Measurements from ENCODE around the gene MACROD2.

The MACROD2 gene

DNA sequence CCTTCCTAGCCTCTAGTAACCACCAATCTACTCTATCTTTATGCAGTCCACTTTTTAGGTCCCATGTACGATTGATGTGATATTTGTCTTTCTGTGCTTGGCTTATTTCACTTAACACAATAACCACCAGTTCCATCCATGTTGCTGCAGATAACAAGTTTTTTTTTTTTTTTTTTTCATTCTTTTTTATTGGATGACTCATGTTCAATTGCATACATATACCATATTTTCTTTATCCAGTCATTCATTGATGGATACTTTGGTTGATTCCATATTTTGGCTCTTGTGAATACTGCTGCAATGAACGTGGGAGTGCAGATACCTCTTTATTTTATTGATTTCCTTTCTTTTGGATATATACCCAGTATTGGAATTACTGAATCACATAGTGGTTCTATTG is 942.5 kb downstream of the MACROD2 start:
- no peaks in the 10 kb centered on the region for H3K36me3 Mint-ChIP-seq (ENCODE audit: low read depth)
- H3K4me3 Mint-ChIP-seq: no peak overlapping the region
- H3K27ac Mint-ChIP-seq: no peak overlapping the region
- peaks cover 44% of the 10 kb centered on the region for H3K9me3 Mint-ChIP-seq
- no peak for DNase-seq (ENCODE audit: low spot score)
- H3K4me1 Mint-ChIP-seq (ENCODE audit: low read depth): no peaks in the 10 kb centered on the region
- H3K27me3 Mint-ChIP-seq (ENCODE audit: low read depth): no peaks in the 10 kb centered on the region

DNA sequence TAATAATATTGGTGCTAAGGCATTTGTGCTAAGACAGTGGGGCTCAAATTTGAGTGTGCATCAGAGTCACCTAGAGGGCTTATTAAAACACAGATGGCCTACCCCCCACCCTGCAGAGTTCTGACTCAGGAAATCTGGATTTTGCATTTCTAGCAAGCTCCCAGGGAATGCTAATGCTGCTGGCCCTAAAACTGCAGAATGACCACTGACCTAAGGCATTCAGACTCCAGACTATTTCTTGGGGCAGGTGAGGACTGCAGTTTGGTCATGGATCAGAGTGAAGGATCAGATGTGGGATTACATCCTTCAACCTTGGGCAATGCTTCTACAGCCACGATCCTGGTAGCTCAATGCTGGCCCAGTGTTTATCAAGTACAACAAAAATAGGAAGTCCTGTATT is 952.2 kb downstream of the MACROD2 start:
- H3K4me3 Mint-ChIP-seq: no peak overlapping the region
- DNase-seq (ENCODE audit: low spot score): no peak

DNA sequence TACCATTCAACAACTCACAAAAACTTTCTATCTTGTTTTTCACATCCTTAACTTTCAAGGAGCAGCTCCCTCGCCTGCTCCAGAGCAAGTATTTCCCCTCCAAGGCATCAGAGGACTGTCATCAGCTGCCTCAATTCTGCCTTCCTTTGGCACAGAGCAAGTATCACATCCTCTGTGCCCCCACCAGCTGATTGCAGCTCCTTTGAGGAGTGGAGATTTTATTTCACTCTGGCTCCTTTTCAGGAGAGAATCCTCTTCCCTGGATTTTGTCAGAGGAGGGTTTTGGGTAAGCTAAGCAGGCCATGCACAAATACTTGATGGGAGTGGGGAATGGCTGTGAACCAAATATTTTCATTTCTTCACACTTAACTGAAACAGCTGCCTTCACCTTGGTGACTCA is 952.6 kb downstream of the MACROD2 start:
- H3K4me1 Mint-ChIP-seq (ENCODE audit: low read depth): no peaks in the 10 kb centered on the region
- no peak overlapping the region for H3K27ac Mint-ChIP-seq
- H3K9me3 Mint-ChIP-seq: peaks cover 9% of the 10 kb centered on the region
- DNase-seq (ENCODE audit: low spot score): no peak
- no peak overlapping the region for H3K4me3 Mint-ChIP-seq
- no peaks in the 10 kb centered on the region for H3K36me3 Mint-ChIP-seq (ENCODE audit: low read depth)
- no peaks in the 10 kb centered on the region for H3K27me3 Mint-ChIP-seq (ENCODE audit: low read depth)

More for the DNA sequence above, 952.2 kb downstream of the MACROD2 start:
- no peaks in the 10 kb centered on the region for H3K4me1 Mint-ChIP-seq (ENCODE audit: low read depth)
- H3K27me3 Mint-ChIP-seq (ENCODE audit: low read depth): no peaks in the 10 kb centered on the region
- H3K36me3 Mint-ChIP-seq (ENCODE audit: low read depth): no peaks in the 10 kb centered on the region
- no peak overlapping the region for H3K27ac Mint-ChIP-seq
- H3K9me3 Mint-ChIP-seq: peaks cover 13% of the 10 kb centered on the region

DNA sequence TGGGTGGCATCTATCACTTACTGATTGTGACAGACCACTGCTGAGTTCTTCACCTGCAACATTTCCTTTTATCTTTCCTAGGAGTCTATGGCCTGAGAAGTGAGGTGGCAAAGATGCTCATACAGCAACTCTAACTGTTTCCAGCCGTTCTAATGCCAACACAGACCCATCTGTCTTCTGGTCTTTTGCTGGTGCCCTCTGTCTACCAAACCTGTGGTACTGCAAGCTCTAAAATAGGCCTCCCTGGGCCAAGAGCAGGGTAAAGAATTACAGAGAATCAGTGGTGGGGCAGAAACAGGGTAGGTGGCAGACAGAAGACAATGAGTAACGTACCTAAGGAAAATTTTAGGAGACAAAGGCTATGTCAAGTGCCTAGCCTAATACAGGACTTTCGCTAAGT is 953.1 kb downstream of the MACROD2 start:
- no peak for DNase-seq (ENCODE audit: low spot score)
- no peaks in the 10 kb centered on the region for H3K4me1 Mint-ChIP-seq (ENCODE audit: low read depth)
- no peak overlapping the region for H3K4me3 Mint-ChIP-seq
- no peak overlapping the region for H3K27ac Mint-ChIP-seq
- H3K27me3 Mint-ChIP-seq (ENCODE audit: low read depth): no peaks in the 10 kb centered on the region
- H3K9me3 Mint-ChIP-seq: peaks cover 7% of the 10 kb centered on the region
- H3K36me3 Mint-ChIP-seq (ENCODE audit: low read depth): no peaks in the 10 kb centered on the region

DNA sequence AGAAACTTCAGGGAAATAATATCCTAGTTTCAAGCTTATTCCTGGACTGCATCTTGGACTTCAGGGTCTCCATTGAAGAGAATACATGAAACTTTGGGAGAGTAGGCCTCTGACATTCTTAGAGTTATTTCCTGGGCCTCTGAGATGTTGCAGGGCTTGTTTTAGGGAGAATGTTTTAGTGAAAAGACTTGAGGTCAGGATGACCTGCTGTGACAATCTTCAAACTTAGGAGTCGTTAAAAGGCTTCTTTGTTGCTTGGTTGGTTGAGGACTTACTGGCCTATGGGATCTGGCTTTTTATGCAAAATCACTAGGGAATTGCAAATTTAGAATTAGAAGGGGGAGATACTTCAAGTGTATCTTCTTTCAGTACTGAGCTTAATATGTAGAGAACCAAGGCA is 955.3 kb downstream of the MACROD2 start:
- Mint-ChIP-seq H3K9me3 (no peaks in the 10 kb centered on the region), H3K36me3 (ENCODE audit: low read depth) (no peaks in the 10 kb centered on the region), H3K27me3 (ENCODE audit: low read depth) (no peaks in the 10 kb centered on the region), H3K4me3 (no peak overlapping the region), H3K4me1 (ENCODE audit: low read depth) (no peaks in the 10 kb centered on the region), H3K27ac (no peak overlapping the region)
- no peak for DNase-seq (ENCODE audit: low spot score)

DNA sequence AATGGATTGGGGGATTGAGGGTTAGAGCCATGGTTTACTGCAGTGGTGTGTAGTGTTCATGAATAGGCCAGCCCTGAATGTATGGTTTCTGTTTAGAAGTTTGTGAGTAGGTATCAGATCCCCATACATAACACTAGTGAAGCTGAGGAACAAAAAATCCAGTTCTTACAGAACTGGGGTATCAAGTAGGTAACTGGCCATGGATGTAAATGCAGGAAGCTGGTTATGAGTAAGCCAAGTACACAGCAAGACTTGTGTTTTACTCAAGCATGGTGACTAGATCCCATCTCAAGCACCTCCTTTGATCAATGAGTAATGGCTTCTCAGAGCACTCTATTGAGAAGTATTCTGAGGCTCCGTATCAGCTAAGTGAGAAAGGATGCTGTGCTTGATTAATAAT is 955.8 kb downstream of the MACROD2 start:
- H3K27ac Mint-ChIP-seq: no peak overlapping the region
- H3K27me3 Mint-ChIP-seq (ENCODE audit: low read depth): no peaks in the 10 kb centered on the region
- no peaks in the 10 kb centered on the region for H3K36me3 Mint-ChIP-seq (ENCODE audit: low read depth)
- no peaks in the 10 kb centered on the region for H3K4me1 Mint-ChIP-seq (ENCODE audit: low read depth)
- no peak overlapping the region for H3K4me3 Mint-ChIP-seq
- no peak for DNase-seq (ENCODE audit: low spot score)
- H3K9me3 Mint-ChIP-seq: no peaks in the 10 kb centered on the region

DNA sequence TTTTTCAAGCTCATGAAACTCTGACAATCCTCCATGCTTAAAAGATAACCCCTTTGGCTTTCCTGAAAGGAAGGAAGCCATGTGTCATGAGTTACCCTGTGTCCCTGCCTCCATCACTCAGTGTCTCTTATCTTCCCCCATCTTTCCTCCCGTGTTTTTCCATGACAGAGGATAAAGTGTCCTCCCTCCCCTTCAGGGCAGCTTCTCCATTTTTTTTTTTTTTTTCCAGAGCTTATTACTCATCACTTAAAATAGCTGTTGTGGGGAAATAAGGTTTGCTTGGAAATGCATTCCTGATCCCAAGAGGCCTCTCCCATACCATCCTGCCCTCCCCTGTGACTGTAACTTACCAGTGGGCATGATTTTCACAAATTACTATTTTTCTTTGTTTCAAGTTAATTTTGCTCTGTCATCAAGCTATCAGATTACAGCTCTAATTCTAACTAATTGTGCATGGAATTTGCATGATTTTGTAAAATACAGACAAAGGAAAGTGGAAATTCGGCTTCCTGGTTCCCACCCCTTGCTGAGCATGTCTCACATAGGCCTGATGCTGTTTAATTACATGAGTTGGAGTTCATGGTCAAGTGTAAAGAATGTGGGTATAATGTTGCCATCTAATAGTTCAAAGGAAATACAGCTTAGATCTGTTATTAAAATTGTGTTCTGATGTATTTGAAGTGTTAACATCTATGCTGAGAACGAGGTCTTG is 956.5 kb downstream of the MACROD2 start:
- Mint-ChIP-seq H3K4me1 (ENCODE audit: low read depth) (no peaks in the 10 kb centered on the region), H3K36me3 (ENCODE audit: low read depth) (no peaks in the 10 kb centered on the region), H3K4me3 (no peak overlapping the region), H3K27ac (no peak overlapping the region), H3K27me3 (ENCODE audit: low read depth) (no peaks in the 10 kb centered on the region), H3K9me3 (no peaks in the 10 kb centered on the region)
- no peak for DNase-seq (ENCODE audit: low spot score)

DNA sequence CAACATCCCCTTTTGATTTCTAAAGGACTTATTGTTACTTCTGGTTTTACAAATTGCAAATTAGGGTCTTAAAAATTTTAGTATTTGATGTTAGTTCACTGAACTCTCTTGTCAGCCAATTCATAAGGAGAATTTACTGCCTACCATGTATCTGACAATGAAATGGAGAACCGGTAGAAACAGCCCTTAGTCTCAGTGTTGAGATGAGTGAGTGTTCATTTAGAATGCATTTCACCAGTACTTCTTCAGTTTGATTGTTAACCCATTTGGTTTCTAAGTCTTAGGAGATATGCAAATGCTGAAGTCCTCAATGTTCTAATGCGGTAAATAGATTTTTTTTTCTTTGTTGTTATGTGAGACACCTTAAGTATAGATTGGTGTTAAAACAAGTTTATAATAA is 958.4 kb downstream of the MACROD2 start:
- Mint-ChIP-seq H3K36me3 (ENCODE audit: low read depth) (no peaks in the 10 kb centered on the region), H3K9me3 (no peaks in the 10 kb centered on the region), H3K4me1 (ENCODE audit: low read depth) (no peaks in the 10 kb centered on the region), H3K27ac (no peak overlapping the region), H3K4me3 (no peak overlapping the region), H3K27me3 (ENCODE audit: low read depth) (no peaks in the 10 kb centered on the region)
- no peak for DNase-seq (ENCODE audit: low spot score)

DNA sequence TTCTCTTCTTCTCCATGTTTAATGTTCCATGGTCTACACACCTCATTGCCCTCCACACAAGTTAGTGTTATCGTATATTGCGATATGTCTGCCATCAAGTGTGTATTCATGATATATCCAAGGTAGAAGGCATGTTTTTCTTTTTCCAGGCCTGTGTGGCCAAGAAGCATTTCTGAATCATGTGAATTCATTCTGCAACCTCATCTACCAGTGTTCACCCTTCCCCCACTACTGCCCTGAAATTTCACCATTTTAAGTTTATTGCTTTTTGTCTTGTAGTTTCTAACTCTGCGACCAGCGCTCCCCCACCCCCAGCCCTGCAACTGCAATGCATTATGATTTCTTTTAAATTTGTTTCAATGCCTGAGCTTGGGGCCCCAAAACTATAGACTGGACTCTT is 960.1 kb downstream of the MACROD2 start:
- H3K27ac Mint-ChIP-seq: no peak overlapping the region
- DNase-seq (ENCODE audit: low spot score): no peak
- H3K4me1 Mint-ChIP-seq (ENCODE audit: low read depth): no peaks in the 10 kb centered on the region
- H3K4me3 Mint-ChIP-seq: no peak overlapping the region
- no peaks in the 10 kb centered on the region for H3K36me3 Mint-ChIP-seq (ENCODE audit: low read depth)
- peaks cover 8% of the 10 kb centered on the region for H3K9me3 Mint-ChIP-seq
- H3K27me3 Mint-ChIP-seq (ENCODE audit: low read depth): no peaks in the 10 kb centered on the region

DNA sequence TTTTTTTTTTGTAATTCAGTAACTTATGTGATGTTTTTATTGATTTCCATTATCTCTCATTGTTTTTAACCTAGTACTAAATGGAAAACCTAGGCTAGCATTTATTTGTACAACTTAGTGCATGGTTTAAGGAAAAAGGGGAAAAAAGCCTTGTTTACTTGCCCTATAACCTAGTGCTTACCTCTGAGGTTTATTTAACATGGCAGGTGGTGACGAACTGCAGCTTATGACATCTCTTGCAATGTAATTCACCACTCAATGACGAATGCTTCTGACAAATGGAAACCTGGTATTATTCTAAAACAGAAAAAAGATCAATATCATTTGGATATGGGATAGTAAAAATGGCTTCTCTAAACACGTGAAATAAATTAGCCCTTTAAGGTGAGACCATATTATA is 960.7 kb downstream of the MACROD2 start:
- Mint-ChIP-seq H3K9me3 (peaks cover 10% of the 10 kb centered on the region), H3K4me1 (ENCODE audit: low read depth) (no peaks in the 10 kb centered on the region), H3K4me3 (no peak overlapping the region), H3K36me3 (ENCODE audit: low read depth) (no peaks in the 10 kb centered on the region), H3K27me3 (ENCODE audit: low read depth) (no peaks in the 10 kb centered on the region), H3K27ac (no peak overlapping the region)
- no peak for DNase-seq (ENCODE audit: low spot score)

DNA sequence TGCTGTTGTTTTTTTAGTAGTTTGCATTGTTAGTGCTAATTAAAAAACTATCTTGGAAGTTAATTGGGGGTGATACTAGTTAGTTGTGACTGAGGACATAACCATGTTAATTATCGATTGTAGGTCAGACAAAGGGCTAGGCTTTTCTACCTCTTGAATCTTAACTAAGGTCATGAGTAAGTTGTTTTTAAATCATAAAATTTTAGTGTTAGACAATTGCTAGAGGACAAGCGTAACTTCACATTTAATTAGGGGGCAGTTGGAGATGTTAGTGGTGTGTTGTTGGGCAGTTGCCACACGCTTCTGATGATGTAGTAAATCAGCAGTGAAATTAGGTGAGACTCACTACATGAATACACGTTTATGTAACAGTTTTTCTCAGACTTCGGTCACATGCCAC is 961.2 kb downstream of the MACROD2 start:
- no peaks in the 10 kb centered on the region for H3K27me3 Mint-ChIP-seq (ENCODE audit: low read depth)
- H3K4me3 Mint-ChIP-seq: no peak overlapping the region
- no peaks in the 10 kb centered on the region for H3K36me3 Mint-ChIP-seq (ENCODE audit: low read depth)
- DNase-seq (ENCODE audit: low spot score): no peak
- peaks cover 10% of the 10 kb centered on the region for H3K9me3 Mint-ChIP-seq
- no peaks in the 10 kb centered on the region for H3K4me1 Mint-ChIP-seq (ENCODE audit: low read depth)
- H3K27ac Mint-ChIP-seq: no peak overlapping the region

DNA sequence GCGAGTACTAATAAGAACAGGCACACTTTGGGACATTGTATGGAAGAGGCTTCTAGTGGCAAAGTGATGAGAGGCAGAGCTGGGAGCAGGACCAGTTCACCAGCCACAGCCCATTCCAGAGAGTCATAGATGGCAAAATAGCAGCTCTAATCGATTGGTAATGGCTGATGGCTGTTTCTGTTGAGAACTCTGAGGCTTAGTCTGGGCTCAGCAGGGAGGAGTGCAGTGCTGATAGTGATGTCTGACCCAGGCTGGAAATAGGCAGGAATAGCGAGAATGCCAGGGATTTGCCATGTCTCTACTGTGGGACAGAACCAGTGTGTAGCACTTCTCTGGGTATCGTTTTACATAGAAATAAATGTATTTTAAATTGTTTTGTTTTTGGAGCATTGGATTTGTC is 962.1 kb downstream of the MACROD2 start:
- Mint-ChIP-seq H3K4me3 (no peak overlapping the region), H3K9me3 (peaks cover 17% of the 10 kb centered on the region), H3K36me3 (ENCODE audit: low read depth) (no peaks in the 10 kb centered on the region), H3K27me3 (ENCODE audit: low read depth) (no peaks in the 10 kb centered on the region), H3K27ac (no peak overlapping the region), H3K4me1 (ENCODE audit: low read depth) (no peaks in the 10 kb centered on the region)
- DNase-seq (ENCODE audit: low spot score): no peak

DNA sequence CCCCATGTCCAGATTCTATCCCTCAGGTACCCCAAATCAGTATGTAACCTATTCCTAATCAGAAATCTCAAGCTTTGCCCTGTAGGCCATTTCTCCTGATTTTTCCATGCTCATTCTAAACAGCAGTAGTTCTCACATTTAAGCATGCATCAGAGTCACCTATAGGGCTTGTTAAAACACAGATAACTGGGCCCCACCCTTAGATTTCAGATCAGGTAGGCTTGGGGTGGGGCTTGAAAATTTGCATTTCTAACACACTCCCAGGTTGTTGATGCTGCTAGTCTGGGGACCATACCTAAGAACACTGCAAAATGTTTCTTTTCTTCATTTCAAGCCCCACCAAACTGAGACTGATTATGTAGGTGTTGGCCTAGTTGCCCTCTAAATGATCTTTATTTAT is 963.3 kb downstream of the MACROD2 start:
- DNase-seq (ENCODE audit: low spot score): no peak
- Mint-ChIP-seq H3K4me3 (no peak overlapping the region), H3K27ac (no peak overlapping the region), H3K36me3 (ENCODE audit: low read depth) (no peaks in the 10 kb centered on the region), H3K27me3 (ENCODE audit: low read depth) (no peaks in the 10 kb centered on the region), H3K9me3 (peaks cover 22% of the 10 kb centered on the region), H3K4me1 (ENCODE audit: low read depth) (no peaks in the 10 kb centered on the region)

DNA sequence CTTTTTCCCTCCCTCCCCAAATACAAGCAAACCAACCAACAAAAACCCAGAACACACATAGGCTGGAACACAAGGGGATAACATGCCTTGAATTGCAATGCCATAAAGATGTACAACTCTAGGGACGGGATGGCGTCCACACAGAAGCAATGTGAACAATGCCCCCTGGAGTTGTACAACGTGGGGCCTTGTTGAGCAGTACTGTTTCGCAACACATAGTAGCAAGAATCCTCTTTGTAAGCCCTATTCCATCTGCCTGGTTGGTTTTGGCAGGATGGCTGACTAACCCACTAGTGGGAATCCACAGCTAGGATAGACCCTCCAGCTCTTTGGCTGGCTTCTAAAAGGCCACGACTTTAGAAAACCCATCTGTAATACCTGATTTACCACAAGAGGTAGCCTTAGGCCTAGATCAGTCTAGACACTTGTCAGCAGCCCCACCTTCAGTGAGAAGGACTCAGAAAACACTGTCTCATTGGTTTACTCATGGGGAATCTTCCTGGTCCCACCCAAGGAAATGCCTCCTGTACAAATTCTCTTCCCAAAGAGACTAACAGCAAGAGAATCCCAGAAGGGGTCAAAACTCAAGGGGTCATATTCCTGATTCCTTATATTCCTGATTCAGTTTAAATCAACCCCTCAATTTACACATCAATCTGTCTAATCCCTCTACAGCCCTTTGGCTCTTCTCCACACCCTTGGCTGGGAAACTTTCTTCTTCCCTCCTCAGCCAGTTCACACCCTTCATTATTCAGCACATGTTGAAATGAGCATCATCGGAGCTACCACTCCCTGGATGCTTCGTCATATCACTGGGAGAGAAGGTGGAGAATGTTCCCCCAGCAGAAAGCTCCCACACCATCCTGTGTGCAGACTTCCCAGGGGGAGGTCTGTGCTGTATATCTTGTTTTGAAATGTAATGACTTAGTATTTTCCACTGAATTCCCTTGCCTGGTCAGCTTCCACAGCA is 964.5 kb downstream of the MACROD2 start:
- DNase-seq (ENCODE audit: low spot score): no peak
- Mint-ChIP-seq H3K4me3 (no peak overlapping the region), H3K9me3 (peaks cover 27% of the 10 kb centered on the region), H3K27me3 (ENCODE audit: low read depth) (no peaks in the 10 kb centered on the region), H3K27ac (no peak overlapping the region), H3K36me3 (ENCODE audit: low read depth) (no peaks in the 10 kb centered on the region), H3K4me1 (ENCODE audit: low read depth) (no peaks in the 10 kb centered on the region)
